Sigmoid colon (tissue), 3 donors: ENCODE data around the gene MSH5.

Experiments used
- CTCF ChIP-seq, 4 experiments: fragments of 450-650 bp in 3 of 4; fragments of 200-600 bp in 1 of 4; IDR thresholded peaks; one replicate each; pipeline ENCODE4 v1.5.1; 2016 to 2019; ENCODE audit warnings: antibody characterized with exemption in 4 of 4, mild to moderate bottlenecking in 3 of 4, moderate library complexity in 2 of 4
- POLR2A ChIP-seq, 2 donors: fragments of 450-650 bp; IDR thresholded peaks; one replicate each; pipeline ENCODE4 v1.6.1; 2016; ENCODE audit warnings: antibody characterized with exemption in 2 of 2, mild to moderate bottlenecking in 2 of 2, moderate library complexity in 2 of 2

GRCh38 chr6:31737991-31738979 lies 1.5 kb upstream of the MSH5 start:
- no peak for TF ChIP-seq CTCF (IDR thresholded peaks at IDR 0.05)
- no peak for TF ChIP-seq POLR2A (IDR thresholded peaks at IDR 0.05)
